GM12878 (cell line): ENCODE results near the gene CDH10. TPM values are rescaled to one million over a fixed set of nuclear protein-coding genes. Genes with fewer than 3 reads are reported as not detected.

Source experiments
- ATAC-seq: fragments of 200-7000 bp; cut with Tn5 transposase; 3 replicates; pipeline ENCODE4 v1.9.1; 2020; ENCODE audit warnings: mild to moderate bottlenecking, moderate library complexity
- BruUV-seq: library from RNA; stranded (reverse); fragments of 400-500 nt; replicated peaks from 2 replicates; lab custom pipeline; 2021; lab: Mats Ljungman, UMichigan
- CTCF ChIA-PET: fragments of 300-600 bp; sonication (Branson Sonifier 250); formaldehyde crosslinking; extraction: SDS; loops from one replicate; lab custom pipeline; 2021; ENCODE audit warnings: inconsistent platforms; lab: Yijun Ruan, JAX
- POLR2A ChIA-PET: fragments of 350-600 bp; formaldehyde crosslinking; extraction: SDS; loops from one replicate; lab custom pipeline; 2021; ENCODE audit warnings: inconsistent platforms; lab: Charles Lee
- RAD21 ChIA-PET: fragments of 300-600 bp; sonication (Branson Sonifier 250); formaldehyde crosslinking; loops from one replicate; lab custom pipeline; 2023; ENCODE audit warnings: antibody characterized with exemption; ENCODE audit not compliant: unreplicated experiment; lab: Charles Lee
- SMC1A ChIA-PET: fragments of 300-600 bp; sonication (Branson Sonifier 250); formaldehyde crosslinking; loops from one replicate; lab custom pipeline; 2023; ENCODE audit not compliant: unreplicated experiment, uncharacterized antibody; lab: Charles Lee
- DNase-seq: peaks from one replicate; pipeline ENCODE4 v3.0.0-alpha.2; 2011; ENCODE audit warnings: low read depth, low spot score
- FAIRE-seq: peaks from 3 replicates; lab custom pipeline; 2011; peaks lifted over from hg19 to GRCh38; lab: Jason Lieb, UNC
- H2AFZ ChIP-seq: 2 replicates; pipeline ENCODE4 v1.6.0; 2011; ENCODE audit warnings: low read depth, low read length, control low read depth; ENCODE audit not compliant: control insufficient read depth
- H3K27ac ChIP-seq: 2 replicates; pipeline ENCODE4 v1.5.1; 2011; ENCODE audit warnings: control low read depth; ENCODE audit not compliant: control insufficient read depth, insufficient read depth
- H3K27me3 ChIP-seq, 2 experiments: replicated peaks in 1 of 2; 2 replicates each; pipeline versions ENCODE4 v1.6.0 to v1.6.1; 2011; ENCODE audit warnings: low read length in 1 of 2; ENCODE audit not compliant: control insufficient read depth in 2 of 2, insufficient read depth in 2 of 2
- H3K36me3 ChIP-seq, 2 experiments: 2 replicates each; pipeline ENCODE4 v1.5.1; 2011; ENCODE audit warnings: low read length in 1 of 2; ENCODE audit not compliant: control insufficient read depth in 2 of 2, insufficient read depth in 2 of 2
- H3K4me1 ChIP-seq: 2 replicates; pipeline ENCODE4 v1.6.1; 2011; ENCODE audit warnings: mild to moderate bottlenecking, low read length, moderate library complexity, mixed read lengths; ENCODE audit not compliant: control insufficient read depth, insufficient read depth
- H3K4me2 ChIP-seq: 2 replicates; pipeline ENCODE4 v1.6.0; 2011; ENCODE audit warnings: control low read depth; ENCODE audit not compliant: control insufficient read depth, insufficient read depth
- H3K4me3 ChIP-seq: fragments of 200-600 bp; sonication (generic); 2 replicates; pipeline ENCODE4 v1.5.1; 2016
- H3K79me2 ChIP-seq: 2 replicates; pipeline ENCODE4 v1.6.0; 2011; ENCODE audit warnings: low read length; ENCODE audit not compliant: control insufficient read depth, insufficient read depth
- H3K9ac ChIP-seq: 2 replicates; pipeline ENCODE4 v1.8.0; 2011; ENCODE audit warnings: low read length, control low read depth, mixed read lengths; ENCODE audit not compliant: control insufficient read depth, insufficient read depth
- H3K9me3 ChIP-seq: replicated peaks from 3 replicates; pipeline ENCODE4 v1.5.1; 2011; ENCODE audit warnings: mild to moderate bottlenecking, low read length; ENCODE audit not compliant: control insufficient read depth, insufficient read depth
- H4K20me1 ChIP-seq: 2 replicates; pipeline ENCODE4 v1.6.0; 2011; ENCODE audit not compliant: control insufficient read depth, insufficient read depth
- CEBPB ChIP-seq, 2 experiments: fragments of 150-350 bp in 1 of 2; IDR thresholded peaks; 2 replicates each; pipeline ENCODE4 v1.6.1; 2012 to 2014; ENCODE audit warnings: low read depth in 2 of 2, low read length in 2 of 2, borderline replicate concordance in 1 of 2, inconsistent platforms in 1 of 2
- GATAD2B ChIP-seq: fragments of 450-650 bp; conservative IDR thresholded peaks from 2 replicates; pipeline ENCODE4 v1.6.1; 2017; ENCODE audit warnings: low read depth, mild to moderate bottlenecking, moderate library complexity
- HDGF ChIP-seq: fragments of 450-650 bp; IDR thresholded peaks from 2 replicates; pipeline ENCODE4 v1.6.1; 2016; ENCODE audit warnings: antibody characterized with exemption
- KDM1A ChIP-seq: fragments of 200-600 bp; sonication (generic); IDR thresholded peaks from 2 replicates; pipeline ENCODE4 v1.6.1; 2016; ENCODE audit warnings: borderline replicate concordance
- MLLT1 ChIP-seq: fragments of 450-650 bp; IDR thresholded peaks from 2 replicates; pipeline ENCODE4 v1.6.1; 2016; ENCODE audit warnings: mild to moderate bottlenecking
- POU2F2 ChIP-seq: IDR thresholded peaks from 3 replicates; pipeline ENCODE4 v1.6.1; 2011; ENCODE audit warnings: low read depth, mild to moderate bottlenecking, low read length, borderline replicate concordance
- RCOR1 ChIP-seq: conservative IDR thresholded peaks from 2 replicates; pipeline ENCODE4 v1.6.1; 2012; ENCODE audit warnings: low read depth, low read length, improper control_type of control experiment
- ZNF687 ChIP-seq: fragments of 450-650 bp; IDR thresholded peaks from 2 replicates; pipeline ENCODE4 v1.6.1; 2017; ENCODE audit warnings: mild to moderate bottlenecking, moderate library complexity
- in situ Hi-C: fragments of 300-500 bp; cut with MboI; formaldehyde crosslinking; loops from 9 replicates; pipeline ENCODE4 v1.14.3; 2018; ENCODE audit warnings: mixed read lengths
- intact Hi-C: fragments of 100-400 bp; cut with micrococcal nuclease; formaldehyde crosslinking; loops from one replicate; pipeline ENCODE4 v1.14.2; 2022; ENCODE audit not compliant: unreplicated experiment
- polyA plus RNA-seq, 11 experiments: library from polyadenylated mRNA; depleted of rRNA in 4 of 11; unstranded in 6 of 11; stranded (reverse) in 5 of 11; fragments of >200 nt; fragmentation: Nextera tagmentation in 4 of 11; fragmentation: Illumina TruSeq in 1 of 11; extraction: Ambion mirVana in 4 of 11; extraction: Trizol in 1 of 11; gene quantifications; 1 replicate in 1 of 11; 2 replicates in 10 of 11; pipeline versions ENCODE4 v1.2.1 to v1.2.3, GENCODE V29; 2011 to 2016; ENCODE audit warnings: inconsistent platforms in 2 of 11, missing spikeins in 2 of 11, low read depth in 1 of 11
- total RNA-seq, 4 experiments: library from RNA; depleted of rRNA in 3 of 4; stranded (reverse); fragments of >200 nt in 3 of 4; fragmentation: Illumina TruSeq in 1 of 4; extraction: Trizol in 1 of 4; gene quantifications; 2 replicates each; pipeline versions ENCODE4 v1.2.1 to v1.2.3, GENCODE V29; 2013 to 2021

The CDH10 gene
- total and polyA plus RNA-seq, 10 of the 15 experiments (the other 5 are each of a cell fraction or from before 2014, with no cell fraction given) = 0.04 to 0.05 TPM; not detected in 8

GRCh38 chr5:24571302-24571701 lies 73.5 kb downstream of the CDH10 start:
- Histone ChIP-seq H3K9ac (no peak overlapping the region), H3K79me2 (no peaks in the 10 kb centered on the region), H3K4me1 (no peaks in the 10 kb centered on the region), H3K27ac (no peak overlapping the region), H3K36me3 (no peaks in the 10 kb centered on the region), H3K27me3 (no peaks in the 10 kb centered on the region), H3K4me2 (no peak overlapping the region), H4K20me1 (no peaks in the 10 kb centered on the region), H3K4me3 (no peak overlapping the region)
- BruUV-seq = no TSS peak
- no peak for ATAC-seq
- FAIRE-seq = no peak
- RAD21 ChIA-PET = no interaction called here
- CTCF ChIA-PET = no interaction called here
- POLR2A ChIA-PET = no interaction called here
- intact Hi-C loops = no loop called here
- TF ChIP-seq MLLT1 (no peak), ZNF687 (no peak), POU2F2 (no peak), HDGF (no peak), CEBPB (IDR thresholded peaks at IDR 0.05; ENCODE audit: borderline replicate concordance in 1 of 2, low read depth in 2 of 2, low read length in 2 of 2) (no peak), KDM1A (no peak), RCOR1 (no peak), GATAD2B (no peak)
- TF ChIP-seq, all 136 proteins: peak for 0
- SMC1A ChIA-PET = interaction anchor here (1.0 kb wide), 1 partner anchor 20 kb away, joined by 3 read pairs; no protein-coding TSS in a partner anchor
- in situ Hi-C loops = no loop called here
- H3K9me3 ChIP-seq = no peaks in the 10 kb centered on the region
- H2AFZ ChIP-seq = no peak overlapping the region
- DNase-seq = no peak
